Caco-2 (cell line): Measurements from ENCODE around the gene BICRAL. TPM values are rescaled to one million over a fixed set of nuclear protein-coding genes. Genes with fewer than 3 reads are reported as not detected.

ENCODE experiments used
- BruUV-seq: library from RNA; stranded (reverse); fragments of 400-500 nt; replicated peaks from 2 replicates; lab custom pipeline; 2021; lab: Mats Ljungman, UMichigan
- CTCF ChIA-PET: fragments of 300-600 bp; sonication (Branson Sonifier 250); formaldehyde crosslinking; loops from one replicate; lab custom pipeline; 2022; ENCODE audit warnings: antibody characterized with exemption; lab: Charles Lee
- POLR2A ChIA-PET: fragments of 300-600 bp; sonication (Branson Sonifier 250); formaldehyde crosslinking; loops from one replicate; lab custom pipeline; 2022; ENCODE audit warnings: antibody characterized with exemption; lab: Charles Lee
- DNase-seq, 2 experiments: peaks; one replicate each; pipeline versions ENCODE4 v3.0.0 to v3.0.0-alpha.2; 2020 to 2022
- H3K27me3 ChIP-seq: replicated peaks from 2 replicates; pipeline ENCODE4 v1.6.0; 2011; ENCODE audit warnings: low read length; ENCODE audit not compliant: control insufficient read depth, insufficient read depth
- H3K36me3 ChIP-seq: 2 replicates; pipeline ENCODE4 v1.5.1; 2011; ENCODE audit warnings: low read length; ENCODE audit not compliant: control insufficient read depth, insufficient read depth
- H3K4me1 ChIP-seq: fragments of 250-450 bp; sonication (Bioruptor Pico); 2 replicates; pipeline ENCODE4 v1.5.1; 2020; ENCODE audit warnings: mild to moderate bottlenecking
- H3K4me3 ChIP-seq: 2 replicates; pipeline ENCODE4 v1.5.1; 2011; ENCODE audit warnings: low read depth, mild to moderate bottlenecking, control low read depth, low read length
- H3K9me3 ChIP-seq: fragments of 250-450 bp; sonication (Bioruptor Pico); 2 replicates; pipeline ENCODE4 v1.5.1; 2020; ENCODE audit warnings: mild to moderate bottlenecking, moderate library complexity
- H3K27ac Mint-ChIP-seq: one replicate; pipeline ENCODE4 v1.8.0; 2022; ENCODE audit warnings: mixed read lengths; ENCODE audit not compliant: unreplicated experiment
- H3K27me3 Mint-ChIP-seq: one replicate; pipeline ENCODE4 v1.8.0; 2022; ENCODE audit warnings: mixed read lengths; ENCODE audit not compliant: insufficient read depth, unreplicated experiment
- H3K36me3 Mint-ChIP-seq: one replicate; pipeline ENCODE4 v1.8.0; 2022; ENCODE audit warnings: mild to moderate bottlenecking, mixed read lengths; ENCODE audit not compliant: insufficient read depth, unreplicated experiment
- H3K4me1 Mint-ChIP-seq: one replicate; pipeline ENCODE4 v1.8.0; 2022; ENCODE audit warnings: low read depth, mixed read lengths; ENCODE audit not compliant: unreplicated experiment
- H3K4me3 Mint-ChIP-seq: one replicate; pipeline ENCODE4 v1.8.0; 2022; ENCODE audit warnings: mild to moderate bottlenecking, moderate library complexity, mixed read lengths; ENCODE audit not compliant: unreplicated experiment
- H3K9me3 Mint-ChIP-seq: one replicate; pipeline ENCODE4 v1.8.0; 2022; ENCODE audit warnings: mixed read lengths; ENCODE audit not compliant: unreplicated experiment
- CTCF ChIP-seq, 2 experiments: fragments of 200-600 bp in 1 of 2; IDR thresholded peaks; 1 replicate in 1 of 2; 2 replicates in 1 of 2; pipeline versions ENCODE4 v1.5.1 to v1.8.0; 2011 to 2022; ENCODE audit warnings: antibody characterized with exemption in 1 of 2, control low read depth in 1 of 2, inconsistent platforms in 1 of 2, low read depth in 1 of 2, low read length in 1 of 2, mild to moderate bottlenecking in 1 of 2, moderate library complexity in 1 of 2; ENCODE audit not compliant: insufficient read depth in 1 of 2, severe bottlenecking in 1 of 2, unreplicated experiment in 1 of 2
- intact Hi-C: fragments of 100-400 bp; cut with micrococcal nuclease; formaldehyde crosslinking; loops from one replicate; pipeline ENCODE4 v1.10.0; 2022; ENCODE audit not compliant: unreplicated experiment
- total RNA-seq: library from RNA; stranded (reverse); gene quantifications from 2 replicates; pipeline ENCODE4 v1.2.3, GENCODE V29; 2022

The BICRAL gene
- total RNA-seq, 1 experiment from 2014 or later: 5.3 TPM

GRCh38 chr6:42781546-42781795, 381 bp upstream of the BICRAL start:
- Histone ChIP-seq H3K4me1 (peaks cover 31% of the 10 kb centered on the region), H3K36me3 (no peaks in the 10 kb centered on the region), H3K27me3 (no peaks in the 10 kb centered on the region), H3K9me3 (no peaks in the 10 kb centered on the region), H3K4me3 (peak overlapping the region; percentile 88)
- TF ChIP-seq CTCF (IDR thresholded peaks at IDR 0.05; ENCODE audit: insufficient read depth in 1 of 2, low read depth in 1 of 2, low read length in 1 of 2, severe bottlenecking in 1 of 2, unreplicated experiment in 1 of 2): no peak
- ChIA-PET POLR2A (interaction anchor here (0.6 to 2.9 kb wide), 9 partner anchors 8 to 475 kb away, joined by 3 to 52 read pairs (median 4); partner anchors contain the start of genes RPL7L1 and TBCC), CTCF (interaction anchor here (0.7 kb wide), 1 partner anchor 34 kb away, joined by 5 read pairs; no protein-coding TSS in a partner anchor)
- Mint-ChIP-seq H3K27me3 (no peaks in the 10 kb centered on the region), H3K4me1 (no peaks in the 10 kb centered on the region), H3K9me3 (no peaks in the 10 kb centered on the region), H3K27ac (peak overlapping the region; percentile 93), H3K36me3 (peaks cover 36% of the 10 kb centered on the region), H3K4me3 (peak overlapping the region; percentile 94)
- no peak for DNase-seq
- intact Hi-C loops: no loop called here
- BruUV-seq: no TSS peak

- intact Hi-C loops: loop anchor here (1.0 kb wide), 2 partner anchors 36 to 97 kb away; partner anchors contain the start of genes RPL7L1 and TBCC
- TF ChIP-seq CTCF (IDR thresholded peaks at IDR 0.05; ENCODE audit: insufficient read depth in 1 of 2, low read depth in 1 of 2, low read length in 1 of 2, severe bottlenecking in 1 of 2, unreplicated experiment in 1 of 2): no peak
Observed at GRCh38 chr6:42782689-42783176, 881 bp downstream of the BICRAL start.

GRCh38 chr6:42783177-42783875, 1.5 kb downstream of the BICRAL start:
- peak; percentile 54 to 74 for DNase-seq
- H3K4me1 Mint-ChIP-seq: peaks cover 2% of the 10 kb centered on the region
- POLR2A ChIA-PET: interaction anchor here (0.6 to 2.9 kb wide), 11 partner anchors 35 to 219 kb away, joined by 3 to 52 read pairs (median 4); partner anchors contain the start of genes RPL7L1, TBCC and UBR2
- no TSS peak for BruUV-seq
- H3K9me3 Mint-ChIP-seq: no peaks in the 10 kb centered on the region
- H3K27me3 Mint-ChIP-seq: no peaks in the 10 kb centered on the region
- H3K27ac Mint-ChIP-seq: peak overlapping the region; percentile 99
- H3K4me3 ChIP-seq: peak overlapping the region; percentile 88
- H3K27me3 ChIP-seq: no peaks in the 10 kb centered on the region
- H3K36me3 ChIP-seq: no peaks in the 10 kb centered on the region
- no peaks in the 10 kb centered on the region for H3K9me3 ChIP-seq
- H3K4me3 Mint-ChIP-seq: peak overlapping the region; percentile 94
- H3K36me3 Mint-ChIP-seq: peaks cover 39% of the 10 kb centered on the region
- intact Hi-C loops: no loop called here
- no peak for TF ChIP-seq CTCF (IDR thresholded peaks at IDR 0.05; ENCODE audit: insufficient read depth in 1 of 2, low read depth in 1 of 2, low read length in 1 of 2, severe bottlenecking in 1 of 2, unreplicated experiment in 1 of 2)
- CTCF ChIA-PET: interaction anchor here (0.6 to 0.7 kb wide), 3 partner anchors 28 to 733 kb away, joined by 4 to 5 read pairs (median 4); partner anchors contain the start of gene TAF8
- peaks cover 28% of the 10 kb centered on the region for H3K4me1 ChIP-seq

More at GRCh38 chr6:42782689-42783176, 881 bp downstream of the BICRAL start:
- H3K4me1 ChIP-seq: peaks cover 31% of the 10 kb centered on the region
- H3K9me3 Mint-ChIP-seq: no peaks in the 10 kb centered on the region
- H3K4me1 Mint-ChIP-seq: no peaks in the 10 kb centered on the region
- ChIA-PET POLR2A (interaction anchor here (0.5 to 2.9 kb wide), 16 partner anchors 20 to 727 kb away, joined by 3 to 52 read pairs (median 4); partner anchors contain the start of genes KLHDC3, LRRC73, RPL7L1 and TBCC), CTCF (interaction anchor here (0.6 to 0.7 kb wide), 3 partner anchors 27 to 732 kb away, joined by 4 to 5 read pairs (median 4); partner anchors contain the start of gene TAF8)
- H3K27me3 Mint-ChIP-seq: no peaks in the 10 kb centered on the region
- peak overlapping the region; percentile 88 for H3K4me3 ChIP-seq
- peak overlapping the region; percentile 99 for H3K27ac Mint-ChIP-seq
- H3K9me3 ChIP-seq: no peaks in the 10 kb centered on the region
- no TSS peak for BruUV-seq
- H3K4me3 Mint-ChIP-seq: peak overlapping the region; percentile 94
- peaks cover 36% of the 10 kb centered on the region for H3K36me3 Mint-ChIP-seq
- no peaks in the 10 kb centered on the region for H3K36me3 ChIP-seq
- DNase-seq: peak; percentile 73 to 80
- H3K27me3 ChIP-seq: no peaks in the 10 kb centered on the region
